ENCODE results near the gene ZNF219.

Gene ZNF219

DNA sequence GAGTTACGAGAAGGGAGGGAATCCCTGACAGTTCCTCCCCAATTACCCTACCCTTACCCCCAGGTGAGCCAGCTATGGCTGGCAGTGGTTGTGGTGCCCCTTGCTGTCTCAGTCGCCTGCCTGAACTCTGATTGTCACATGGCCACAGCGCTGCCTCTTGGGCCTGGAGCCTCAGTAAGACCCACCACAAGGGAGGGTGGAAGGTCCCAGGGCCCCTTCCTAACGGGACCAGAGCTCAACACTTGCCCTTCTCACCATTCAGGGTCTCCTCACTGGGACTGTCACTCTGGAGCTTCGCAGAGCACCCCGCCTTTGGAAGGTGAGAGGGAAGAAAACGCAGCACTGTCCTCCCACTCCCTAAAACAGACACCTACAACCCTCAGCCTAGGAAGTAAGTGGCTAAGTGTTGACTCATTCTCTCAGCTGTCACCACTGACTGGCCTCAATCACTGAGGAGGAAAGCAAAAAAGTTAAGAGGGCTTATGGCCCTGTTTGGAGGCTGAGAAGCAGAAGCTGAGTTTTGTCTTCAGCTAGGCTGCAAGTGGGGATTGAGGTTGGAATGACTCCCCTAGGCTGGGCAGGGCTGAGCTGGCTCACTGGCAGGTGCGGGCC is 3.5 kb upstream of the ZNF219 start:
- no peak for DNase-seq

GRCh38 chr14:21100931-21101330 is 2.5 kb upstream of the ZNF219 start, which contains the start of gene TMEM253:
TSS of gene TMEM253 (plus strand) at chr14:21101066. CDS start at chr14:21101344, 278 bp downstream.
- DNase-seq = no peak

DNA sequence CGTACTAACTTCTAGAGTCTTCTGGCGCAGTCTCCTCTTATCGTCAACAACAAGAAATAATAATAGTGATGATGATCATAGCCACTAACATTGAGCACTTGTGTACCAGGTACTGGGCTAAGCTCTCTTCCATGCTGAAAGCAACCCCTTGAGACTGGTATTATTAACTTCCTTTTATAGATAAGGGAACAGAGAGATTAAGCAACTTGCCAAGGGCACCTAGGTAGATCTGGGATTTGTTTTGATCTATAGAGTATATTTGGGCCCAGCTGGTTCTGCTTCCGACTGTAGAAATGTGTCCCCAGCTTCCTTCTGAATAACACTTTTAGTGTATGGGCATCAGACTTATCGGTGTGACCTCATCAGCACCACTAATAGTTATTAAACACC is 1.1 kb upstream of the ZNF219 start:
- DNase-seq = no peak

- DNase-seq = no peak
These were observed 589 bp upstream of the ZNF219 start for GRCh38 chr14:21098892-21099595.

GRCh38 chr14:21097636-21098075 is 799 bp downstream of the ZNF219 start:
- DNase-seq = peak in 1 of 2 donors; percentile 18

GRCh38 chr14:21096978-21097635 is 1.3 kb downstream of the ZNF219 start:
- no peak for DNase-seq

DNA sequence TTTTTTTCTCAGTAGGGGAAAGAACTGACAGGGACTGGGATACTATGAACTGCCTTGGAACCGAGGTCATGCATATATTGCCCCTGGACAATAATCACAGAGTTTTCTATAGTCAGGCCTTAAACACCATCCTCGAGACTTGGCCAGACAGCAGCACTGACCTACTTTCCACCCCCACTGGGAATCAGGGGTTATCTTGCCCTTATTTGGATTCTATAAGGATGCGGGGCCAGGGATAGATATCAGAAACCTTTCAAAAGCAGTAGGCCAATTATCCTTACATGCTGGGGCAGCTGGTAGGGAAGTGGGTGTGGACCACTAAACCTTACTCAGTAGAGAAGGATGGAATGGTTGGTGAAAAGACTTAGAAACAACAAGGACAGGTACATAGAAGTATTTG is 2.0 kb downstream of the ZNF219 start:
- no peak for DNase-seq

DNA sequence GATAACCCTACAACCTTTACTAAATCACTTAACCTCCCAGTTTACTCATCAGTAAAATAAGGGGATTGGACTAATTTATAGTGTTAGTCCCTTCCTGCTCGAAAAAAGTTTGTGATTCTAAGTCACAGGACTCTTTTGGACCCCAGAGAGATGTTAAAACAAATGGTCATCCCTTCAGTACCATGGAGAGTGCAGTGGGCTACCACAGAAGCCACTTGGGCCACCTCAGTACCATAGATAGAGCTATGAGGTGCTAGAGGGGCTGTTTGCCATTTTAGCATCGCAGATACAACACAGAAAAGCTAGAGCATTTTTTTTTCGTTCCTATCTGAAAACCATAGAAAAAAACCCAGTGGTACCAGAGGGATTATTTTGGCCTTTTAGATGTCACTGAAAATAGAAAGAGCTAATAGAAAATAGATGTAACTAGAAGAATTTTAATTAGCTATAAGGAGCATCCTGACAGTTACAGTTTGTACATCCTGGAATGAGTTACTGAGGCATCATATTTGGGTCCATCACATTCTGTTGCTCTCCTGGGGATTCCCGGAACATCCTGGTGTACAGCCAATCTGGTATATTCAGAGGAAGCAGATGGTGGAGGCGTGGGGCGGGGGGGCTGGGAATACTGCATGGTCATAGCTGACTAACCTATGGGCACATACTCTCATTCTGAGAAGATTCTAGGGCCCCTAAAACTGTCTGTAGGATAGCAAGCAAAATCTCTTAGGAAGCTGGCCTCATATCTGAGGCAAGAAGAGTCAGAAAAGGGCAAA is 2.8 kb downstream of the ZNF219 start:
- no peak for DNase-seq

DNA sequence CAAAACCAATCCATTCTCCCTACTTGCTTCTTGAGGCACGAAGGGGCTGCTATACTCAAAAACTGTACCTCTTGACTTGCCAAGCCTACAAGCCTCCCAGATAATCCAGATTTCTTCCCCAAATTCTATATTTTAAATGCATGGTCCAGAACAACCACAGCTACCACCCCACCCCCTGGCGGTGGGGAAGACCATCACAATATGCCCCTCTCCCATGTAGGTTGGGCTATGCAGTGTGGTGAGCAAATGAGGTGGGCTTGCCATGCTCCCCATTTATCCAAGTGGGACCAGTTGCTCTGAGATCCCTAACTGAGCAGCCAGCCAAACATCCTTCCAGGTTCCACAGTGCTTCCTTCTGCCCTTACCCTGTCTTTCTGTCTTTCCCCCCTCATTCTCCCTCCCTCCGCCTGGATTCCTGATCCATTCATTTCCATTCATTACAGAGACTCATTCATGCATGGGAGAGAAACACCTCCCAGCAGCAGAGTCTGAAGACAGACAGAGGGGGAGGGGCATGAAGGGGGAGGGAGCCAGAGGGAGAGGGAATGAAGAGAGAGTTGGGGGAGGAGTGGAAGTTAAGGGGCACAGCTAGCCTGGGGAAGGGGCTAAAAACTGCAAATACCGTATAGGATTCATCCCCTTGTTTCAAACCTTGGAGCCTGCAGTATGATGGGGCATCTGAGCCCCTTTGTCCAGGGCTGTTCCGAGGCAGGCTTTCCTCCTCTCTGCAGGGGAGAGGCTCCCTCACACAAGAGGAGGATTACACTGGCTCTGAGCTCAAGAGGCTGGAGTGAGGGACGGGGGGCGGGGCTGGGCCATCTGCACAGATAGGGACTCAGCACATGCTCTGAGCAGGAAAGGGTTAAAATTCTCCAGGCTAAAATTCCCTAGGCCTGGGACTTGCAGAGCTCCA is 4.4 kb downstream of the ZNF219 start:
- no peak for DNase-seq

GRCh38 chr14:21093018-21093417 is 5.4 kb downstream of the ZNF219 start:
- no peak for DNase-seq

DNA sequence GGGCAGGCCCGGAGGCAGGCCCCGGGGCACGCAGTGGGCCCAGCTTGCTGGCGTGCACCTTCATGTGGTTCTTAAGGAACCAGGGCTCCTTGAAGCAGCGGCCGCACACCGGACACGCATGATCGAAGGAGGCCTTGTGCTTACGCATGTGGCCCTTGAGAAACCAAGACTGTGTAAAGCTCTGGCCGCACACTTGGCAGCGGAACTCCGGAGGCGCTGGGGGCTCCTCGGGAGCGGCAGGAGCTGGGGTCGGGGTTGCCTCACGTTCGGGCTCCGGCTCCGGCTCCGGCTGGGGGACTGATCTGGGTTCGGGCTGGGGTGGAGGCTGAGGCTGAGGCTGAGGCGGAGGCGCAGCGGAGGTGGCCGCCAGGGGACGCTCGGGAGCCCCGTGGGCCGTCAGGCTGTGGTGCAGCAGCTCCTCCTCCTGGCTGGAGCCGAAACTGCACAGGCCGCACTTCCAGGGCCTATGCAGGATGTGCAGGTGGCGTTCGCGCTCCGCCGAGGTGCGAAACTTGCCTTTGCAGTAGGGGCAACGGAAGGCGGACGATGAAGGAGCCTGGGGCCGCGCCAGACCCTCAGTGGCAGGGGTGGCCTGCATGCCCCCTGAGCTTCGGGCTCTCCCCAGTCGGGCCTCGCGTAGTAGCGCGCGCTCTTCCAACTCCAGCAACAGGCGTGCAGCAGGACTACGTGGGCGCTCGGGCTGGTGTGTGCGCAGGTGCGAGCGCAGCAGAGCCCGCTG is 6.0 kb downstream of the ZNF219 start:
- DNase-seq = peak; percentile 87 to 90

DNA sequence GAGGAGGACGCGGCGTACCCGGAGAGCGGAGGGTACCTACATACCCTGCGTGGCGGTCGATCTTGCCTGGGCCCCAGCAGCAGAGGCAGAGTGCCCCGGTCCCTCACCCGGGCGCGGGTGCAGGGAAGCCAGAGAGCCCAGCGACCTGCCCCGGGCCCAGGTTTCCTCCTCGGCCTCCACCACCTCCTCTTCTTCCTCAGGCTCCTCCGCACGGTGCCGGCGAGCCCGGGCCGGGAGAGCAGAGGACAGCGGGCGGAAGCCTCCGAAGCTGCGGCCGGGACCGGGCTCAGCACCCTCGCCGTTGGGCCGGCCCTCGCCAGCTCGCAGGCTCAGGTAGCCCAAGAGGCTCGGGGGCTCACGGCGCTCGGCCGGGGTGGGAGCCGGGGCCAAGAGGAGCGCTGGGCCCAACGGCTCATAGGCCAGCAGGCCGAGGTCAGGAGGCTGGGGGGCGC is 6.6 kb downstream of the ZNF219 start:
- DNase-seq = no peak

DNA sequence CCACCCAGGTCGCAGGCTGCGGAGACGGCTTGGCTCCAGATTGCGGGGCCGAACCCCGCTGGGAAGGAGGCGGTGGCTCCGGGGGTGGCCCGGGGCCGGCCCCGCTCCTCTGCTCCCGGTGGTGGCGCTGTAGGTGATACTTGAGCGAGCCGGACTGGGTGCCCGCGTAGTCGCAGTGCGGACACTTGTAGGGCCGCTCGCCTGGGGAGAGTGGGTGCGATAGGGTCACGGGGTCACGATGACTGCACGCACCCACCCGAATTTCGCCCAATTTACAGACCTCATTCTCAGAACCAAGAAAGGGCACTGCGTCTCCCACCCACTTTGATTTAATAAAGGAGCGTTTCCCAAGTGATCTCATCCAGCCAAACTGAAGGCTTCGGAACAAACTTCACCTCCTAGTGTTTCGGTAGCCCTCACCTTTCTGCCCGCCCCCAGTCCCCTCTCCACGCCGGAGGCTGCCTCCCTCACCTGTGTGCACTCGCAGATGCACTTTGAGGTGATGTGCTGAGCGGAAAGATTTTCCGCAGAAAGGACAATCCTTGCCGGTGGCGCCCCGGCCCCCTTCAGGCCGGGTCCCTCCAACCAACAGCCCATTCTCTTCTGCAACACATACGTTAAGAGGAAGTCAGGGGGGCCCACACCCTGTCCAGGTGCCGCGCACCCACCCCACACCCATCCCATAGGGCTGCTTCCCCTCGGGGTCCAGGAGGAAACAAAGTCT is 7.4 kb downstream of the ZNF219 start:
- no peak for DNase-seq

GRCh38 chr14:21090194-21090939 is 8.1 kb downstream of the ZNF219 start:
- DNase-seq = no peak

DNA sequence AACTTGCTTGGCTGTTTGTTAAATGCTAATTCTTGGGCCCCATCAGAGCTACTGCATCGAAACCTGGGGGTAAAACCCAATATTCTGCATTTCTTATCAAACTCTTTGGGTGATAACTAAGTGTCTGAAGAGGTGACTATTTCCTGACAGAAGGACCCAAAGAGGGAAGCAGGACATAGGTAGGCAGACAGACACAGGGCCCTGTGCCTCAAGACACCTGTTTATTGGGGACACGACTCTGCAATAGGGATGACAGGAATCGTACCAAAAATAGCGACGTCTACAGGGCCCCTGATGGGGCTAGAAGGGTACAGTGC is 8.6 kb downstream of the ZNF219 start:
- DNase-seq = no peak

GRCh38 chr14:21089271-21089670 is 9.2 kb downstream of the ZNF219 start:
- no peak for DNase-seq

GRCh38 chr14:21088687-21089086 is 9.8 kb downstream of the ZNF219 start:
- DNase-seq = no peak

DNA sequence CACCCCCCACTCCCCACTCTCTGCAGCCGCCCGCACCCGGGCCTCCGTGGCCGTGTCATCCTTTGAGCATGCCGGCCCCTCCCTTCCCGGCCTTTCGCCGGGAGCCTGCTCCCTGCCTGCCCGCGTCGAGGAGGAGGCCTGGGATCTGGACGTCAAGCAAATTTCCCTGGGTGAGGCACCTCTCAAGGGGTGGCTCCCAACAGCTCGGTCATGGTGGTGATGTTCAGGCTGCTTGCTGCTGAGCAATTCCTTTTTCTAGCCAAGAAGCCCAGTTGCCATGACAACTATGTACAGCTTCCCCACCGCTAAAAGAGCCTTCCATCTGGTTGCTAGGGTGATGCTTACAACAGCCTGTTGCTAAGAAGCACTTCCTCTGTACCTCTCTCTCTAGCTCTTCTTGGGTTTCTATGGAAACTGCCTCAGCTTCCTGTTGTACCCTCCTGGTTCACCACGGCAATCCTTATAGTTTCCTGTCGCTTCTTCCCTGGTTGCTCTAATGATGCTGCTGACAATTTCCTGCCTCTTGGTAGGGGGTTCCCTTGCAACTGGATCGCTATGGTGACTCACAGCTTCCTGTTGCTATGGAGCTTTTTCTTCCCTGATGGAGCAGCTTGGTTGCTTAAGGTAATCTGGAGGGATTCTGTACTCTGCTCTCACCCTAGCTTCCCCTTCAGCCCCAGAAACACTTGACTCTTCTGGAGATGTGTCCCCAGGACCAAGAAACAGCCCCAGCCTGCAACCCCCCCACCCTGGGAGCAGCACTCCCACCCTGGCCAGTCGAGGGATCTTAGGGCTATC is 11.0 kb downstream of the ZNF219 start:
- DNase-seq = peak; percentile 93 to 94

- DNase-seq = no peak
These were observed 11.6 kb downstream of the ZNF219 start for GRCh38 chr14:21086908-21087293.
